Ureter (tissue), 1 donor: ENCODE results near the gene NOD2. TPM values are rescaled to one million over a fixed set of nuclear protein-coding genes. Genes with fewer than 3 reads are reported as not detected.

ENCODE experiments used
- DNase-seq: peaks from one replicate; pipeline ENCODE4 v3.0.0-alpha.2; 2020; ENCODE audit warnings: low spot score
- total RNA-seq: library from RNA; stranded (reverse); gene quantifications from one replicate; pipeline ENCODE4 v1.2.4, GENCODE V29; 2023
- donor health status: DM: yes; HTN: yes; CAD: no.

The NOD2 gene
- total RNA-seq, 1 donor from 2014 or later = 2.2 TPM

DNA sequence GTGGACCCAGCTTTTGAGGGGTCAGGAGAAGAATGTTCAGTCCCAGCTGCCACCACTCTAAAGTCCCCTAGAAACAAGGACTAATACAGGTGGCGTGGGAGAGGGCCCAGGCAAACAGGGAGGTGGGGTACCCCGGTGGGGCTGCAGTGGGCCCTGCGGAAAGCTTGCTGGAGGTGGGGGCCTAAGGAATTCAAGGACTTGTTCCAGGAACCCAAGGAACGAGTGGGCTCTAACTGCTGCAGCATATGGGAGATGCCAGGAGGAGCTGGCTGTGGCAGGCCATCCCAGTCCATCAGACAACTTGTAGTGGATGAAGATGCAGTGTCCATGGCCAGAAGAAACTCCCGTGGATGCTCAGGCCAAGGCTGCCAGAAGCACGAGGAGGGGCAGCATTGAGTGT lies 22.9 kb upstream of the NOD2 start:
- no peak for DNase-seq

- DNase-seq = no peak
Observed at GRCh38 chr16:50671644-50672260, 21.7 kb upstream of the NOD2 start.

DNA sequence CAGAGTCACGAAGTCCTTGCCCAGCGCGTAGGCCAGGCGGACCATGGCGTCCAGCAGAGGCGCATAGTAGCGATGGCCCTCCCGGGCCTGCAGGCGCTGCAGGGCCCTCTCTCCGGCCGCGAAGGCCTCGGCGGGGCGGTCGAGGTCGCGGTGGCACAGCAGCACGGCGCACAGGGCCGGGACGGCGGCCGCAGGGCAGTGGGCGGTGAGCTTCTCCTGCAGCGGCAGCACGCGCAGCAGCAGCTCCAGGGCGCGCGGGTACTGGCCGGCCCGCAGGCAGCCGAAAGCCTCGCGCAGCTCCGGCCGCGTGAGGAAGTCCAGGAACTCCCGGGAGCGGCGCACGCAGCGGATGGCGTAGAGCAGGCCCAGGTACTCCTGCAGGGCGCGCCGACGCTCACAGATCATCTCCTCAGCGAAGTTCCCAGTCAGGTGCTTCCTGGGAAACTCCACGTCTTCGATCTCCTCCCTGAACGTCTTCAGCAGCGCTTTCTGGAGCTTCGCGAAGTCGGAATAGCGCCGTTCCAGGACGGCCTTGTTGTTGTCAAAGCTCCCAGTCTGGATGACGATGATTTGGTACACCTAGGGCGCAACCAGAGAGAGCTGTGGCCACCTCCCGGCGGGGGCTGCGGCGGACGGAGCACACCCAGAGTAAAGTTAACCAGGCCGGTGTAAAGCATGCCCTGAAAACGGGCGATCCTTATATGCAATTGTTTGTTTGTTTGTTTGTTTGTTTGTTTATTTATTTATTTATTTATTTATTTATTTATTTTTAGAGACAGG lies 19.7 kb upstream of the NOD2 start:
- no peak for DNase-seq

DNA sequence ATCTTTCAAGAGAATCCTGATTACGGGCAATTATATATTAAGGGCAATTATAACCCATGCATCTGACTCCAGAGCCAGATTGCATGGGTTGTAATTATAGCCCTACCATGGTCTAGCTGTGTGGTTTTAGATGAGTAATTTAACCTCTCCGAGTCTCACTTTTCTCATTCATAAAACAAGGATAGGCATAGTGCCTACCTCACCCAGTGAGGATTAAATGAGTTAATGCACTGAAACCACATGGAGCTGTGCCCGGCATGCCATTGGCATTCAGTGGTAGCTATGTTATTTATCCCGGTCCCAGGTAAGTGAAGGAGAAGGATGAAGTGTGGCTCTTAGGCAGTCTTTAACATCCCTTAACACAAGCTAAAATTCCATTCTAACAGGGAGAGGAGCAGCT lies 18.6 kb upstream of the NOD2 start:
- no peak for DNase-seq

DNA sequence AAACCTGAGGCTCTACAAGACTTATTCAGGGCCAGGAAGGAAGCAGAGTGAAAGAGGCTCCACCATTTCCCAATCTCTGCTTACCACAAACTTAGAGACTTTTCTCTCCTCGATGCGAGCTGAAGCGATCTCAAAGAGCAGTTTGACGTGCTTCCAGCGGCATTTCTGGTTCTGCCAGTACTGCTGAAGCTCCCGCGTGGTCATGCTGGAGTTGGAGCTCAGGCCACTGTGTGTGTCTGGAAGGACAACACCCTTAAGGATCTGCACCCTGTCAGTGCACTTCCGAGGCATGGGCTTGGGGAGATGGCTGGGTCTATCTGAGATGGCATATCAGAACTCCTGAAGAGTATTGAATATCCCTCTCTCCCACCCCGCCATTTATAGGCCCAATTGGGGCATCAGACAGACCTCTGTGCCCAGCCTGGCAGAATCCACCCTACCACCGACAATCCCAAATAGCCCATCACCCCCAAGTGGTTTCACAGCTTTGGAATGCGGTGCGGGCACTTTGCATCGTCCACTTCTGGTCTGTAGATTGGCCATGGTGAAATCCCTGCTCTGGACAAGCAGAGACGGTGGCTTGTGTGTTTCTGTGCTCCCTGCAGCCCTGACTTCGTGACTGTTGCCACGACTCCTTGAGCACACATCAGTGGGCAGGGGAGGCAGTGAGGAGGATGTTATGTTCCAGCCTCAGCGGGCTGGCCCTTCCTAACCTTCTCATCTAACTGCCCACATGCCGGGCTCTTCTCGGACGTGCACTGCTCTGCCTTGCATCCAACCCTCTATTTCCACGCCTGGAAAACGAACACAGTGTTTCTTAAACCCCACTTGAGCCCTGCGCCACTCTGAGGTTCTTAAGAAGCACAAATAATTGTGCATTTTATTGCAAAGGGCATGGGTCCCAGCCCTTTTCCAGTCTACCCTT lies 17.5 kb upstream of the NOD2 start:
- no peak for DNase-seq

- DNase-seq = no peak
Observed at GRCh38 chr16:50676684-50677225, 16.7 kb upstream of the NOD2 start.

DNA sequence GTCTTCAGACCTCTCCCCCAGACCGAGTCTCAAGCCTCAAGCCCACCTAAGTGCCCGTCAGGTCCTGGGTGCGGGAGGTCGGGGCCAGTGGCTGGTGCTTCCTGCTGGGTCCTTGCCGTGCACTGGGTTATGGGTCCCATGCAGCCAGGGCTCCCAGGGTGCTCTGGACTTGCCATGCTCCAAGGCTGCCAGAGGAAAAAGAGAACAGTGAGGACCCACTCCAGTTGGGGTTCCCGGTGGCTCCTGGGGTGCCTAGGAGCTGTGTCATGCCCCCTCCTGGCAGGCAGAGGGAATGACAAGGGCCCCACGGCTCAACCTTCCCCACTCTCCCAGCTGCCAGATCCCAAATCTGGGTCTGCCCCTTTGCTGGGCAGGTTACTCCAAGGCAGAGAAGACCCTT lies 16.1 kb upstream of the NOD2 start:
- no peak for DNase-seq

DNA sequence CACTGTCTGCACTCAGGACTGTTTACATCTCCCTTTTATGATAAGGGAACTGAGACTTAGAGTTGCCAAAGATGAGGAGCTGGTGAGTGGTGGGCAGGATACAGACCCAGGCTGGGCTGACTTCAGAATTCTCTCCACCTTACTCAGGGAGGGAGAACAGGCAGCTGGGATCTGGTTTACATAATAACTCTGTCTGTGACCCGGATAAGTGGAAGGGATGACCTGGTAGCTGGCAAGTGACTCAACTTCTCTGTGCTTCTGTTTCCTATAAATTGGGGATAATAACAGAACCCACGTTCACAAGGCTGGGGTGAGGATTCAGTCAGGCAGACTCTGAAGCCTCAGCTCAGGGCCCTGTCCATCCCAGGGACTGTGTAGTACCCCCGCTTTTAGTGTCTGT lies 14.9 kb upstream of the NOD2 start:
- no peak for DNase-seq

DNA sequence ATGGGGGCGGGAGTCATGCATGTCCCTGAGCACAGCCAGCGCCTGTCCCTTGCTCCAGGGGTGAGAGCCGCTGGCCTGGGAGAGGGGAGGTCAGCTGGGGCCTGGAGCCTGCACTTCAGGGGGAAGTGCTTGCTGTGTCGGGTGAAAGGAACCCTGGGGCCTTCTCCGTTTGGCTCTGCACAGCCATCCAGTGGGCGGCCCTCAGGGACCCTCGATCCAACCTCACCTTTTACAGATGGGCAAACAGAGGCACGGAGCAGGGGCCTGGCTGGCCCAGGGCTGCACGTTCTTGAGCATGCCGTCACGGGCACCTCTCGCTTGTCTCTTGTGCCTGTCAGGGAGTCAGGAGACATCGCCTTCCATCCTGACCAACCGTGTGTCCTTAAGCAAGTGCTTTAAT lies 14.1 kb upstream of the NOD2 start:
- DNase-seq = no peak

- no peak for DNase-seq
Observed at GRCh38 chr16:50679676-50680555, 13.5 kb upstream of the NOD2 start.

DNA sequence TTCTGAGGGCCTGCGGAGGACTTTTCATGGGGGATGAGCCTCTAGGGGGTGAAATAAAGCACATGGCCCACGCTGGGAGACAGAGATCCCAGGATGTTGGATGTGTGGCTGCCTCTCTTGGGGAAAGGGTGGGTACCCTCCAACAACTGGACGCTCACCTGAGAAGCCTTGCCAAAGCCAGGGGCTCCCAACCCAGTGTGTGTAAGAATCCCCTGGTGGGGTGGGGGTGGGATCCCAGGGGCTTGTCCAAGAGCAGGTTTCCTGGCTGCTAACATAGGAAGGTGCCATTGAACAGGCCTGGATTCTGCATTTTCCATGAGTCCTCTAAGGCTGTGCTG lies 12.9 kb upstream of the NOD2 start:
- DNase-seq = no peak

- DNase-seq = no peak
Observed at GRCh38 chr16:50681021-50681885, 12.2 kb upstream of the NOD2 start, which contains the start of gene SNX20. TSS of gene SNX20 (minus strand) at chr16:50681312. CDS start at chr16:50677526, 3,786 bp downstream.

GRCh38 chr16:50683689-50684374 lies 9.6 kb upstream of the NOD2 start:
- no peak for DNase-seq

- DNase-seq = no peak
Observed at GRCh38 chr16:50684823-50685461, 8.5 kb upstream of the NOD2 start.

DNA sequence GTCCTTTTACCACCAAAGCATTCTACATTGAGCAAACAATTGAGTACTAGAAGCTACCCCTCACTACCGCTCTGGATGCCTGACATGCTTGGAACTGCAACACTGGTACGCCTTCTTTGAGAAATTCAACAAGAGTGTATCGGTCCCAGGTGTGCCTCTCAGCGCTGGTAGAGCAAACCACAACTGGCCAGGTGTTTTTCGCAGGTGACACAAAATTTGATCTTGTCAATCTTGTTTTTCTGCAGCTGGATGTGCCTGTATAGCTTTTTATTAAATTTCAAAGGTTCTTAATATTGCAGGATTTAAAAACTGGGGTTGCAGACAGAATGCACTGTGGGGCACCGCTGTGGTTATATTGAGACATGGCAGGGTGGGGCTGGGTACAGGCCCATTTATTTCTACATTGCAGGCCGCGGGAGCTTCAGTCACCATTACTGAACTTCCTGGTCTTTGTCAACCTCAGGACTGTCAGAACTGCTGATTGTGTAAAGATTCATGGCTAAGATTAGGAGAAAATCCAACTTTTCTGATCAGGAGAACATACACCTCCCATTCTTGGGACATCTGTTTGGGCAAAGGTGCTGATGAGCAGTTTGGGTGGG lies 7.8 kb upstream of the NOD2 start:
- no peak for DNase-seq

DNA sequence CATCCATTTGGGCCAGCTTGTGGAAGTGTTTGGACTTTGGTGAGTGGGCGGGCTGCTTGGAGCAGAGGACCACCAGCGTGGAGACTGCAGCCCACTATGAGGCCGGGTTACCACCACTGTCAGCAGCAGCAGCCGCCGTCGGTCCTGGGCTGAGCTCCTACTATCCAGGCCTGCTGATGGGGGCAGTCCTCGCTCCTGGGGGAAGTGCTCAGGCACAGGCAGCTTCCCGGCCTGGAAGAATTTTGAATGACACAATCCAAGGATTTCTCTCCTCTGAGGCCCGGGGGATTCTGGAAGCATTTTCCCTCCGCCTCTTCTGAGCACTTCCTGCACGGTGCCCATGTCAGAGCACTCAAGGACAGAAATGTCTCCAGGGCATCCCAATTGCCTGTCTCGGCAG lies 5.3 kb upstream of the NOD2 start:
- DNase-seq = no peak

DNA sequence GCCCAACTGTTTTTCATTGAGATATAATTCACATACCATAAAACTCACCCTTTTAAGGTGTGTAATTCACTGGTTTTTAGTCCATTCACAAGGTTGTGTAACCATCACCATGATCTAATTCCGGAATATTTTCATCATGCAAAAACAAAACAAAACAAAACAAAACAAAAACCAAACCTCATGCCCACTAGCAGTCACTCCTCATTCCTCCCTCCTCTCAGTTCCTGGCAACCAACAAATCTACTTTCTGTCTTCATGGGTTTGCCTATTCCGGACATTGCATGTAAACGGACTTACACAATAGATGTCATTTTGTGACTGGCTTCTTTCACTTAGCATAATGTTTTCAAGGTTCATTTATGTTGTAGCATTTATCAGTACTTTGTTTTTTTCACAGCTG lies 4.5 kb upstream of the NOD2 start:
- no peak for DNase-seq

- no peak for DNase-seq
Observed at GRCh38 chr16:50690177-50690576, 3.2 kb upstream of the NOD2 start.

GRCh38 chr16:50692644-50692998 lies 785 bp upstream of the NOD2 start:
- DNase-seq = no peak
